GM12864 (cell line): ENCODE measurements around the gene FLRT2.

Source experiments
- DNase-seq: peaks from one replicate; pipeline ENCODE4 v3.0.0-alpha.2; 2011; ENCODE audit warnings: low read depth
- H3K4me3 ChIP-seq: 2 replicates; pipeline ENCODE4 v1.5.1; 2011; ENCODE audit warnings: mild to moderate bottlenecking, low read depth, low read length, control low read depth
- CTCF ChIP-seq: IDR thresholded peaks from 2 replicates; pipeline ENCODE4 v1.5.1; 2011; ENCODE audit warnings: low read depth, mild to moderate bottlenecking, moderate library complexity, low read length, control low read depth, inconsistent platforms; ENCODE audit errors: missing control alignments

Gene FLRT2

GRCh38 chr14:85616386-85616885 lies 86.5 kb downstream of the FLRT2 start:
- no peak overlapping the region for H3K4me3 ChIP-seq
- no peak for DNase-seq
- no peak for TF ChIP-seq CTCF

- TF ChIP-seq CTCF = no peak
- no peak overlapping the region for H3K4me3 ChIP-seq
- no peak for DNase-seq
Measured at GRCh38 chr14:85616886-85617285, 86.9 kb downstream of the FLRT2 start.

GRCh38 chr14:85617791-85618190 lies 87.8 kb downstream of the FLRT2 start:
- DNase-seq = no peak
- no peak for TF ChIP-seq CTCF
- no peak overlapping the region for H3K4me3 ChIP-seq

- no peak overlapping the region for H3K4me3 ChIP-seq
- DNase-seq = no peak
- no peak for TF ChIP-seq CTCF
Measured at GRCh38 chr14:85618390-85618789, 88.4 kb downstream of the FLRT2 start.

- no peak overlapping the region for H3K4me3 ChIP-seq
- no peak for DNase-seq
- TF ChIP-seq CTCF = no peak
Measured at GRCh38 chr14:85618978-85619377, 89.0 kb downstream of the FLRT2 start.

GRCh38 chr14:85619851-85620250 lies 89.9 kb downstream of the FLRT2 start:
- no peak for TF ChIP-seq CTCF
- DNase-seq = no peak
- no peak overlapping the region for H3K4me3 ChIP-seq

- no peak overlapping the region for H3K4me3 ChIP-seq
- no peak for DNase-seq
- no peak for TF ChIP-seq CTCF
Measured at GRCh38 chr14:85620947-85621346, 91.0 kb downstream of the FLRT2 start.
